Measurements from ENCODE around the gene NBPF12.
"Not testable (repeated sequence)": the region's sequence is repeated elsewhere in the genome, so short reads cannot be mapped to it uniquely, and the experiment has no call there.

Gene NBPF12

DNA sequence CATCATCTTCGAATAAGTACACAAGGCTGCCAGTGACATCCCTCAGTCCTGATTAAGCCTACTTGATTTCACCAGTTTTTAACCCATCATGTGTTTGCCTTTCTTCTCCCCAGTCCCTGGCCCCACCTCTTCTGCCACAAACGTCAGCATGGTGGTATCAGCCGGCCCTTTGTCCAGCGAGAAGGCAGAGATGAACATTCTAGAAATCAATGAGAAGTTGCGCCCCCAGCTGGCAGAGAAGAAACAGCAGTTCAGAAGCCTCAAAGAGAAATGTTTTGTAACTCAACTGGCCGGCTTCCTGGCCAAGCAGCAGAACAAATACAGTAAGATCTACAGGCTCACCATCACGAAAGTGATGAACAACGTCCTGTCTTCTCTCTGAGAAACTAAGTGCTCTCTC is 28.2 kb downstream of the NBPF12 start:
- not testable (repeated sequence) for DNase-seq (ENCODE audit: low spot score); H3K27ac ChIP-seq; H3K4me3 ChIP-seq
- TF ChIP-seq, protein P1, sequence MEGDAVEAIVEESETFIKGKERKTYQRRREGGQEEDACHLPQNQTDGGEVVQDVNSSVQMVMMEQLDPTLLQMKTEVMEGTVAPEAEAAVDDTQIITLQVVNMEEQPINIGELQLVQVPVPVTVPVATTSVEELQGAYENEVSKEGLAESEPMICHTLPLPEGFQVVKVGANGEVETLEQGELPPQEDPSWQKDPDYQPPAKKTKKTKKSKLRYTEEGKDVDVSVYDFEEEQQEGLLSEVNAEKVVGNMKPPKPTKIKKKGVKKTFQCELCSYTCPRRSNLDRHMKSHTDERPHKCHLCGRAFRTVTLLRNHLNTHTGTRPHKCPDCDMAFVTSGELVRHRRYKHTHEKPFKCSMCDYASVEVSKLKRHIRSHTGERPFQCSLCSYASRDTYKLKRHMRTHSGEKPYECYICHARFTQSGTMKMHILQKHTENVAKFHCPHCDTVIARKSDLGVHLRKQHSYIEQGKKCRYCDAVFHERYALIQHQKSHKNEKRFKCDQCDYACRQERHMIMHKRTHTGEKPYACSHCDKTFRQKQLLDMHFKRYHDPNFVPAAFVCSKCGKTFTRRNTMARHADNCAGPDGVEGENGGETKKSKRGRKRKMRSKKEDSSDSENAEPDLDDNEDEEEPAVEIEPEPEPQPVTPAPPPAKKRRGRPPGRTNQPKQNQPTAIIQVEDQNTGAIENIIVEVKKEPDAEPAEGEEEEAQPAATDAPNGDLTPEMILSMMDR (IDR thresholded peaks at IDR 0.05), result peak; percentile 39

GRCh38 chr1:146970656-146971055 is 32.5 kb downstream of the NBPF12 start:
- DNase-seq (ENCODE audit: low spot score); H3K4me3 ChIP-seq; H3K27ac ChIP-seq: not testable (repeated sequence)

DNA sequence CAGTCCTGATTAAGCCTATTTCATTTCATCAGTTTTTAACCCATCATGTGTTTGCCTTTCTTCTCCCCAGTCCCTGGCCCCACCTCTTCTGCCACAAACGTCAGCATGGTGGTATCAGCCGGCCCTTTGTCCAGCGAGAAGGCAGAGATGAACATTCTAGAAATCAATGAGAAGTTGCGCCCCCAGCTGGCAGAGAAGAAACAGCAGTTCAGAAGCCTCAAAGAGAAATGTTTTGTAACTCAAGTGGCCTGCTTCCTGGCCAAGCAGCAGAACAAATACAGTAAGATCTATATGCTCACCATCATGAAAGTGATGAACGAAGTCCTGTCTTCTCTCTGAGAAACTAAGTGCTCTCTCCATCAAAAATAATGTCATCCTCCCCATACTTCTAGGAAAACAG is 34.6 kb downstream of the NBPF12 start:
- DNase-seq (ENCODE audit: low spot score); H3K4me3 ChIP-seq; H3K27ac ChIP-seq: not testable (repeated sequence)

DNA sequence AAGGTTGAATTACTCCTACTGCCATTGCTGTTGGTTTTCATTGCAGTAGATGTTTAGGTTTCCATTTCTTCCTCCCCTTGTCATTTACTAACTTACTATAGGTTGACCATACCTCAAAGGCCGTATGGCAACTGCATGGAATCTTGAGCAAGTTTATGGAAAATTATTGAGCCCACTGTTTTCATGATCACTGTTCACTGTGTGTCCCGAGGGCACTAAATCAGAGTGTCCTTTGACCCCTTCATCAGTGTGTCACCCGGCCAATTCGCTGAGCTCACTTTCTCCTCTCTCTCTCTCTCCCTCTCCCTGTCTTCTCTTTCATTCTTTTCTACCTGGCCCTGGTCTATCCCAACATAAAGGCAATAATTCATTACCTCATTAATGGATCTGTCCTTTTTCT is 47.7 kb downstream of the NBPF12 start:
- H3K4me3 ChIP-seq; DNase-seq (ENCODE audit: low spot score); H3K27ac ChIP-seq: not testable (repeated sequence)

- H3K4me3 ChIP-seq; DNase-seq (ENCODE audit: low spot score): not testable (repeated sequence)
Measured at GRCh38 chr1:146986450-146986849, 48.3 kb downstream of the NBPF12 start.

GRCh38 chr1:146987502-146987901 is 49.4 kb downstream of the NBPF12 start:
- not testable (repeated sequence) for DNase-seq (ENCODE audit: low spot score); H3K4me3 ChIP-seq; H3K27ac ChIP-seq

More at GRCh38 chr1:146986450-146986849, 48.3 kb downstream of the NBPF12 start:
- not testable (repeated sequence) for H3K27ac ChIP-seq

GRCh38 chr1:146989455-146989854 is 51.3 kb downstream of the NBPF12 start:
- not testable (repeated sequence) for H3K4me3 ChIP-seq, H3K27ac ChIP-seq
- DNase-seq (ENCODE audit: low spot score), result peak; percentile 70

DNA sequence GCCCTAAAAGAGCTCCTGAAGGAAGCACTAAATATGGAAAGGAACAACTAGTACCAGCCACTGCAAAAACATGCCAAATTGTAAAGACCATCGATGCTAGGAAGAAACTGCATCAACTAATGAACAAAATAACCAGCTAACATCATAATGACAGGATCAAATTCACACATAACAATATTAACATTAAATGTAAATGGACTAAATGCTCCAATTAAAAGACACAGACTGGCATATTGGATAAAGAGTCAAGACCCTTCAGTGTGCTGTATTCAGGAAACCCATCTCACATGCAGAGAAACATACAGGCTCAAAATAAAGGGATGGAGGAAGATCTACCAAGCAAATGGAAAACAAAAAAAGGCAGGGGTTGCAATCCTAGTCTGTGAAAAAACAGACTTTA is 70.4 kb downstream of the NBPF12 start:
- H3K4me3 ChIP-seq; H3K27ac ChIP-seq; DNase-seq (ENCODE audit: low spot score): not testable (repeated sequence)

DNA sequence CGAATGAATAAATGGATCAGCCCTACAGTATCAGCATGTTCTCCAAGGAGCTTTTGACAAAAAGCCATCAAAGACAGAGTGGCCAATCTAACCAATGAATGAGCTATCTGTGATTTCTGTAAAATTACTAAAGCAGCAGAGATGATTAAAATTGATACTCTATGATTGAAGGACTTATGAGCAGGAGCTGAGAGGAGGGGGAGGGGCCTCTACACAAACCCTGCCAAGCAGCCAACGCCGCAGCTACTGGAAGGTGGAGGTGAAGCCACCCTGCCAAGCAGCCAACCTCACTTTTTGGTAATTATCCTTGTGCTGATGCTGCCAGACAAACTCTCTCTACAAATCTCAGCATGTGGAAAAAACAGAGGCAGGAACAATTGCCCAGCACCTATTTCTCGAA is 88.9 kb downstream of the NBPF12 start:
- H3K27ac ChIP-seq; H3K4me3 ChIP-seq; DNase-seq (ENCODE audit: low spot score): not testable (repeated sequence)

GRCh38 chr1:147030066-147030653 is 92.0 kb downstream of the NBPF12 start:
- not testable (repeated sequence) for H3K27ac ChIP-seq; H3K4me3 ChIP-seq; DNase-seq (ENCODE audit: low spot score)

GRCh38 chr1:147039916-147040315 is 101.8 kb downstream of the NBPF12 start:
- TF ChIP-seq, protein P1 (IDR thresholded peaks at IDR 0.05), result no peak
- no peak for DNase-seq (ENCODE audit: low spot score)

DNA sequence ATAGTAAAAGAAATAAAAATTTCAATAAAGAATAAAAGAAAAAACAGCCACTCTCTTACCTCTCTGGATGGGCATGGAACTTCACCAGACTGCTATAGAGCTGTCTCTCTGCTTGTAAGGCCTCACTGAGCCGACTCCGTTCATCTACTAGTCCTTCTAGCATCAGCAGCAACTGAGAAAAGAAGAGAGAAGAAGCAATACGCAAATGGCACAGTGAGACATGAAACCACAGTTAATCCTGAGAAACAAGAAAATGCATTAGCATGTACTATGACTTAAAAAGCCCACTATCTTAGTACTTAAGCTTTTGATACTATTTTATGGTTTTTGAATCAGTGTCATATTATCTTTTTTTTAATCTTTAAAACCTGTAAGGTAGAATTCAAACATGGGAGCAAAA is 104.8 kb downstream of the NBPF12 start:
- DNase-seq (ENCODE audit: low spot score); H3K27ac ChIP-seq; H3K4me3 ChIP-seq: not testable (repeated sequence)

More at GRCh38 chr1:147039916-147040315, 101.8 kb downstream of the NBPF12 start:
- H3K27ac ChIP-seq, result no peak overlapping the region
- no peak overlapping the region for H3K4me3 ChIP-seq

GRCh38 chr1:147044511-147044910 is 106.4 kb downstream of the NBPF12 start:
- not testable (repeated sequence) for DNase-seq (ENCODE audit: low spot score); H3K4me3 ChIP-seq; H3K27ac ChIP-seq

Measured in coronary artery (tissue), 2 donors.